ENCODE results near the gene LRRIQ4.
A peak's percentile ranks its signal among the peaks of the same experiment; 100 is the strongest.

Gene LRRIQ4

DNA sequence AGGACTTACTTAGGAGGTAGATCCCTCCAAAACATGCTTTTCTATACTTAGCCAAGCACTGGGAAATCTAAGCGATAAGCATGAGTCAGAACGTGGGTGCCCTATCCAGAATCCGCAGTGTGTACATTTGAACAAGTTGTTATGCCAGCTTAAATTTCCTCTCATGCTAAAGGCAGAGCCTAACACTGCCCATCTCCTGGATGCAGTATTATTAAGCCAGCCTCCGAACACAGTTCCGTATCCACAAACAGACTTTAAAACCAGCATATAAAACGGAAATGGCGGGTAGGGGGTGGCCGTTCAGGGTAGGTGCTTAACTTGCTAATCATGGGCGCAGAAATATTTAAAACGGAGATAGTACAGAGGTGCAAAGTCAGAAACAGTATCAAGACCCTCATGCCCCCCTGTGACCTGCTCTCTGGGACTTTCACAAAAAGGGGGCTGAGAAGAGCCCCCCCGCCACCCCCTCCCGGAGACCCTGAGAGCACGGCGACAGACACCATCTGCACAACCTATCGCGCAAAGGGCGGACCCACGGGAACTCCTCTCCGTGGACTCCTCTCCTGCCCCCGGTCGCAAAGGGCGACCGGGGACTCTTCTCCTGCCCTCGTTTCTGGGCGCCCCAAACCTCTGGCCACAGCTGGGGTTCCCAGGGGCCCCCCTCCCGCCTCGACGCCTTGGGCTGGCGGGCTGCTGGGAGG, 889 bp upstream of the LRRIQ4 start:
- peak in 1 of 2 donors; percentile 9 for DNase-seq

DNA sequence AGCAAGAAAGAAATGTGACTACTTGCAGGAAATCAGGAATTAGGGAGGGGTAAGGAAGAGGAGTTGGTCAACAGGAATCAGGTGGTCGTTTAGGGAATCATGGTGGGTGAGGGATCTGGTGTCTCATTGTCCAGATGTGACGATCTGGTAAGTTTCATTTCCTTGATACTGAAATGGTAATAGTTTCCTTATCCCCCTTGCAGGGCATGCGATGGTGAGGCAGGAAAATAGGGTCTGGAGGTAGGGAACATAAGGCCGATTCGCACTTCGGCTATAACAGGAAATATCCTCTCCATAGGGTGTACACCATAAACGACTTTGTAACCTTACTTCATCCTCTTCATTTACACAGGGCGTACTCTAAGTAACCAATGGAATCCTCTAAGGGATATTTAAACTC, 608 bp downstream of the LRRIQ4 start:
- DNase-seq: no peak

DNA sequence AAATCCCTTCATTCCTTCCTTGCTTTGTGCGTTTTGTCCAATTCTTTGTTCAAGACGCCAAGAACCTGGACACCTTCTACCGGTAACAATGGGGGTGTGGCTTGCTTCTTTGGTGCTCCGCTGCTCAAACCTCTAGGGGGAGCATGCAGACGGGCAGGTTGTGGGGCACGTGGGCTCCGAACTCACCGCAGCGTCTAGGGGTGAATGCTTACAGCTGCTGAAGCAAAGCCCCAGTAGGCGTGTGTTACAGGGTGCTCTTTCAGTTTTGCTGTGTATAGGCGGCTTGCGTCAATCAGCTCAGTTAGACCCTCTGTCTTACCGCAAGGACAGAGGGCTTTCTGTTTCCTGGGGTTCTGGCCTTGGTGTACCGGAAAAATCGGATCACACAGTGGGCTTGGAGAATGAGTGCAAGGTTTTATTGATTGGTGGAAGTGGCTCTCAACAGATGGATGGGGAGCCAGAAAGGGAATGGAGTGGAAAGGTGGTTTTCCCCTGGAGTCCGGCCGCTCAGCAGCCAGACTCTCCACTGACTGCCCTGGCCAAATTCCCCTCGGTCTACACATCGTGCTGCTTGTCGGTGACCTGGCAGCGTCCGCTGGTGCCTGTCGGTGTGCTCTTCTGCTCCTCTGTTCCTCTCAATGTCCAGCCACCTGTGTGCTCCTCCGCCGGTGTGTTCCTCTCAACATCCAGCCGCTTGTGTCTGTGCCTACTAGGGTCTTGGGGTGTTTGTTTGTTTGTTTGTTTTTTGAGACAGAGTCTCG, 1.3 kb downstream of the LRRIQ4 start:
- peak; percentile 80 to 86 for DNase-seq

DNA sequence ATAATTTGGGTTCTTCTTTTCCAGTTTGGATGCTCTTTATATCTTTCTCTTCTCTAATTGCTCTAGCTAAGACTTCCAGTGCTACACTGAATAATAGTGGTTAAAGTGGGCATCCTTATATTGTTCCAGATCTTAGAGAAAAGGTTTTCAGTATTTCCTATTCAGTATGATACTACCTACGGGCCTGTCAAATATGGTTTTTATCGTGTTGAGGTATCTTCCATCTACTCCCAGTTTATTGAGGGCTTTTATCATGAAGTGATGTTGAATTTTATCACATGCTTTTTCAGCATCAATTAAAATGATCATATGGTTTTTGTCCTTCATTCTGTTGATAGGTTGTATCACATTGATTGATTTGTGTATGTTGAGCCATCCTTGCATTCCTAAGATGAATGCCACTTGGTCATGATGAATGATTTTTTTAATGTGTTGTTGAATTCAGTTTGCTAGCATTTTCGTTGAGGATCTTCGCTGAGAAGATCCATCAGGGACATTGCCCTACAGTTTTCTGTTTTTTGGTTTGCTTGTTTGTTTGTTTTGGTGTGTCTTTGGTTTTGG, 3.0 kb downstream of the LRRIQ4 start:
- no peak for DNase-seq

DNA sequence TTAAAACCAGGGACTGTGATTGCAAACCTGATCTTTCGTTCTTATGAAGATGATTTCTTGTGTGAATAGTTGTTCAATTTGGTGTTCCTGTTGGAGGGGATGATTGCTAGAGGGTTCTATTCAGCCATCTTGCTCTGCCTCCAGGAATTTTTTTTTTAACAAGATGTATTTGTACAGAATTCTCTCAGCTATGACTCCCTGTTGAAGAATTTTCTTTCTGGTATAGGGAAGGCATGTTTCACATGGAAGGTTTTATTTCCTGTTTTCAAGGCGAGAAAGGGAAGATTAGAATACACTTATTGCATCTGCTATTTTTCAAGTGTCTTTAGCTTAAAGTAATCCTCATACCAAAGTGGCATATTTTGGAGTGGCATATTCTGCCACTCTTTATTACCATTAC, 5.6 kb downstream of the LRRIQ4 start:
- no peak for DNase-seq

DNA sequence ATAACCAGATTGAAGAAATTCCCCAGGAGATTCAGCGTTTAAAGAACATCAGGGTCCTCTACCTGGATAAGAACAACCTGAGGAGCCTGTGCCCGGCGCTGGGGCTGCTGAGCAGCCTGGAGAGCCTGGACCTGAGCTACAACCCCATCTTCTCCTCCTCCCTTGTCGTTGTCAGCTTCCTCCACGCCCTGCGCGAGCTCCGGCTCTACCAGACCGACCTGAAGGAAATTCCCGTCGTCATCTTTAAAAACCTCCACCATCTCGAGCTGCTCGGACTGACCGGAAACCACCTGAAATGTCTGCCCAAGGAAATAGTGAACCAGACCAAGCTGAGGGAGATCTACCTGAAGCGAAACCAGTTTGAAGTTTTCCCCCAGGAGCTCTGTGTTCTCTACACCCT, 9.4 kb downstream of the LRRIQ4 start:
- no peak for DNase-seq

DNA sequence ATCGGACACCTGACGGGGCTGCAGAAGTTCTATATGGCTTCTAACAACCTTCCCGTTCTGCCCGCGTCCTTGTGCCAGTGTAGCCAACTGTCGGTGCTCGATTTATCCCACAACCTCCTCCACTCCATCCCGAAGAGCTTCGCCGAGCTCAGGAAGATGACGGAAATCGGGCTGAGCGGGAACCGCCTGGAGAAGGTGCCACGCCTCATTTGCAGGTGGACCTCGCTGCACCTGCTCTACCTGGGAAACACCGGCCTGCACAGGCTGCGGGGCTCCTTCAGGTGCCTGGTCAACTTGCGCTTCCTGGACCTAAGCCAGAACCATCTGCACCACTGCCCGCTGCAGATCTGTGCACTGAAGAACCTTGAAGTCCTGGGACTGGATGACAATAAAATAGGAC, 9.9 kb downstream of the LRRIQ4 start:
- DNase-seq: no peak

DNA sequence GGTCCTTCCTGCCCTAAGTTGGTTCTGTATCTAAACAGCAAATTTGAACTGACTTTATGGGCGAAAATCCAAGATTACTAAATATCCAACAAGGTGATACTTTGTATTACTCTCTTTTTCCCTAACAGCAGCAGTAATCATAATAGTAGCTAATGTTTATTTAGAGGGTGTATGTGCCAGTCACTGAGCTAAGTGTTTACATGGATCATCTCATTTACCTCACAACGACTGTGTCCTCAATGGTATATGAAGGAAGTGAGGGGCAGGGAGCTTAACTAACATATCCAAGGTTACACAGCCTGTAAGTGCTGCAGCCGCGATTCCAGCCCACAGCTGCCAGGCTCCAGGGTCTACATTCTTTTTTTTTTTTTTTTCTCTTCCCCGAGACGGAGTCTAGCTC, 10.3 kb downstream of the LRRIQ4 start:
- no peak for DNase-seq

DNA sequence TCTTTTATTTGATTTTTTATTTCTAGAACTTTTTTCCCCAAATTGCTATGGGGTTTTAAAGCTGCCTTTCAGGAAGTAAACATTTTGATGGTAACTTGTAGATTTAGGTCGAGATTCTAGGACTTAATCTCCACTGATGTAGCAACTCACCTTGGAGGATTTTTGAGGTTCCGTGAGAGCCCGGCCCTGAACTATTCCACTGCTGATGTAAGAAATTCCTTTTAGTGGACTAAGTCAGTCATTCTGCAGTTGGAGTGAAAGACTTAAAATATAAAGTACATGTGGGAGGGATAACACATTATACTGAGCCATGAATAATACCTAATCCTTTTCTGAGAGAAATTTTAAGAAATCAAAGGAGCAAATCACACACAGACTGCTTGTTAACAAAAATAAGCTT, 12.6 kb downstream of the LRRIQ4 start:
- no peak for DNase-seq

DNA sequence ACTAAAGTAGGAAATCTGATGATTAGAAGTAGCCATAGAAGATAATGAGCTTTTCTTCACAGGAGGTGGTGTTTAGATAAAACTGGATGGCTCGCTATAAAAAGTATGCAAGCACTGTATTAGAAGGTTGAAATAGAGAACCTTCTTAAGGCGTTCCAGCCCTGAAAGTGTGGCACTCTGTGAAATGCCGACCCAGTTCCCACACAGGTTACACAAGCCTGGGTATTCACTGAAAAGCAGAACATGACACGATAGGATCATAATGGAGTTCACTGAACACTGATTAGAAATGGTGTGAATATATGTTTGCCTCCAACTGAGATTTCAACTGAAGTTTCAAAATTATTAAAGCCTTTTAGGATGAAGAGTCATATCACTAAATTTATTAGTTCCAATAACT, 15.0 kb downstream of the LRRIQ4 start:
- no peak for DNase-seq

DNA sequence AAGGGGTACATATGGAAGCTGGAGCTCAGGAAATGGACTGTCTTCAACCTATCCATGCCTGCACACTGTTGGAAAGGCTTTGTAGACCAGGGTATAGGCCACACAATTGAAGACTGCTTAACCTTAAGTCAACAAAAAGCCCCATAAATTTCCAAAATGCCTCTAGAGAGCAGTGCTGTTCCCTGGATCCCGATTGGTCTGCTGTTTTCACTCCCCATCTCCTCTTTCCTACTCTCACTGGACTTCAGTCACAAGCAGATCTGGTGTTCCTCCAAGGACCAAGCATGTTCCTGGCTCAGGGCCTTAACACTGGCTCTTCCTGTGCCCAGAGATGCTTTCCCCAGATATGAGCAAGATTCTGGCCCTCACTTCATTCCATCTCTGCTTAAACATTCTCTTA, 22.9 kb downstream of the LRRIQ4 start:
- DNase-seq: no peak

DNA sequence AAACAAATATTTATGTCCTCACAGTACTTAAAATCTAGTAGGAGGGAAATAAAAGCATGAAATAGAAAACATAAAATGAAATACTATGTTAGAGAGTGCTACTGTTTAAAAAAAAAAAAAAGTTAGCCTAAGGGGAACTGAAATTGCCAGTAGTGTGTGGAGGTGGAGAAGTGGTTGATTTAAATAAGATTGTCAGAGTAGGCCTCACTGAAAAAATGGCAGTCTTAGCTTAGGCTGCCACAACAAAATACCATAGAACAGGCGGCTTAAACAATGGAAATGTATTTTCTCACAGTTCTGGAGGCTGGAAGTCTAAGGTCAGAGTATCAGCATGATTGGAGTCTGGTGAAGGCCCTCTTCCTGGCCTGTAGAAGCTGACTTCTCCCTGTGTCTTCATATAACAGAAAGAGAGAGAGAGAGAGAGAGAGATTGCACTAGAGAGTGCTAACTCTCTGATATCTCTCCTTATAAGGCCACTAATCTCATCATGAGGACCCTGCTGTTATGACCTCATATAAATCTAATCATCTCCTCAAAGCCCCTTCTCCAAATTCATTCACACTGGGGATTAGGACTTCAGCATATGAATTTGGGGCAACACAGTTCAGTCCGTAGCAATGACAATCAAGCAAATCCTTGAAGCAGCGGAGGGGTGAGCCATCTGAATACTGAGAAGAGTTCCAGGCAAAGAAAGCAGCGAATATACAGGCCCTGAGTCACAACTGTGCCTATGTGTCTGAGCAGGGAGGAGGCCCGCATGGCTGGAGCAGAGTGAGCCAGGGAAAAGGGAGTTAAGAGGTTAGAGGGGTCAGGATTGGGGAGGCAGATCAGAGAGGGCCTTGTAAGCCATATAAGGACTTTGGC, 23.6 kb downstream of the LRRIQ4 start:
- DNase-seq: no peak

DNA sequence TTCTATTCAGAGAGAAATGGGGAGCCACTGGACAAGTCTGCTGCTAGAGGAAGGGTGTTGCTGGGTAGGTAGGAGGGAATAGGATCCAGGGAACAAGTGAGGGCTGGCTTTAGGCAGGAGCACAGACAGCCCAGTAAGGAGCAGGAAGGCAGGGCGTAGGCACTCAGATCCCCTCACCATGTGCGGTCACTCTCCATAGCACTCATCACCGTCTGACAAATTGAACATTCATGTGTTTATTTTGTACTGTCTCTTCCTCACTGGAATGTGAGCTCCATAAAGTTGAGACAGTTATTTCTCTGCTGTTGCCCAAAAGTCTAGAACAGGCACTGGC, 24.2 kb downstream of the LRRIQ4 start:
- DNase-seq: no peak

DNA sequence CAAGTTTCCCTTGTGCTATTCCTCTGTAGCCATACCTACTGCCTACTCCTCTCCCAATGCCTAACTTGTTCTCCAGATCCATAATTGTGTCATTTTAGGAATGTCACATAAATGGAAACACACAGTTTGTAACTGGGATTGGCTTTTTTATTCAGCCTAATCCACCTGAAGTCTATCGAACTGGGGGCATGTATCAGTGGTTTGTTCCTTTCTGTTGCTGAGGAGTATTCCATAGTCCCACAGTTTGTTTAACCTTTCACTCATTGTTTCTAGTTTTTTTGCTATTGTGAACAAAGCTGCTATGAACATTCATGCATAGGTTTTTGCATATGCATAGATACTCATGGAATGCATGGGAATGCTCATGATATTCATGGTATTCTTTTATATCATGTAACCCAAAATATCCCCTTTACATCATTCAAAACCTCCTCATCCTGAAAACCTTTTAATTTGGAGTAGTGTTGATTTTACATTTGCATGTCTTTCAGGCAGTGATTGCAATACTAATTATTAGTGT, 25.9 kb downstream of the LRRIQ4 start:
- no peak for DNase-seq

DNA sequence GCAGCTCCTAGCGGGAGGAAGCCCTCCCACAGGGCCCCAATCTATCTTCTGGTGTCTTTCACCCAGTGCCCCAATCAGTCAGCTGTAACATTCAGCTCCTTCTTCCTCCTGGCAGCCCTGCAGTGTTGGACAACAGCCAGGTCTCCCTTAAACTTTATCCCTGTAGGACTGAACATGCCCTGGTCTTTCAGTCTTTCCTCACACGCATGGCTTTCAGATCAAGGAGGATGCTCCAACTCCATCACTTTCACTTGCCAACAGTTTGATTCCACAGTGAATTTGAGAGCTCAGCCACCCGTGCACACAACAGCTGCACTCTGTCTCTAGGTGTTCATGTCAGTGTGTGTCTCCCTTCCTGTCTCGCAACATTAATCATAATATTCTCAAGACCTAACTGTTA, 28.5 kb downstream of the LRRIQ4 start:
- DNase-seq: no peak

DNA sequence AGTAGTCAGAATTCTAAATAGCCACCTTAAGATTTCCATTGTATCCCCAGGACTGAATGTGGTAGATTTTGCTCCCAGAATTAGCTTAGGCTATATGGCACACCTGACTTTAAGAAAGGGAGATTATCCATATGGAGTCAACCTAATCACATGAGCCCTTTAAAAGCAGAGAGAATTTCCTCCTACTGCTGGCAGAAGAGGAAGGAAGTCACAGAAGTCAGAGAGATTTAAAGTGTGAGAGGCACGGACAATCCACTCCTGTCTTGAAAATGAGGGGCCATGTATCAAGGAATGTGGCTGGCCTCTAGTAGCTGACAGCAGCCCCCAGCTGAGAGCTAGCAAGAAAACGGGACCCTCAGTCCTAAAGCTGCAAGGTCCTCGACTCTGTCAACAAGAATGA, 30.3 kb downstream of the LRRIQ4 start:
- DNase-seq: no peak

DNA sequence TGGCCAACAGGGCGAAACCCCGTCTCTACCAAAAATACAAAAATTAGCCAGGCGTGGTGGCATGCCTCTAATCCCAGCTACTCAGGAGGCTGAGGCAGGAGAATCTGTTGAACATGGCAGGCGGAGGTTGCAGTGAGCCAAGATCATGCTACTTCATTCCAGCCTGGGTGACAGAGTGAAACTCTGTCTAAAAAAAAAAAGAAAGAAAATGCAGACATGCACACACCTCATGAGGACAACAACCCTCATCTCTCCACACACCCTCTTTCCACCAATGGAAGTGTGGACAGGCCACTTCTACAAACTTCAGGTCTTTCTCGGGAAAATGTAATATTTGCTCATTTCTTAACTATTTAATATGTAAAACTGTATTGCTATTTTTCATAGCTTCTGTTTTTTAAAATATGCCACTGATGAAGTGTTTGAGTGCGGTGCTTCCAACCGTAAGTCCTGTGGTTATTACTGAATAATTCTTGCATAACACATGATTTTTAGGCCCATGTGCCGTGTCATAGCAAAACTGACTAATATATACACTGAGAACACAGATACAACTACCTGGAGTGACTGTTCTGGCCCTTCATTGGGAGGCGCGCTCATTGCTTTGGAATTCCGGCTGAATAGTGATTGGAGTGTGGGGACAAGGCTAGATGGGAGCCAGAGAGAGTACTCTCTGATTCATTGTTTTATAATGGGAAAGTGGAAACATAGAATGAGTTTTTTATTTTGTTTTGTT, 34.0 kb downstream of the LRRIQ4 start:
- DNase-seq: no peak

DNA sequence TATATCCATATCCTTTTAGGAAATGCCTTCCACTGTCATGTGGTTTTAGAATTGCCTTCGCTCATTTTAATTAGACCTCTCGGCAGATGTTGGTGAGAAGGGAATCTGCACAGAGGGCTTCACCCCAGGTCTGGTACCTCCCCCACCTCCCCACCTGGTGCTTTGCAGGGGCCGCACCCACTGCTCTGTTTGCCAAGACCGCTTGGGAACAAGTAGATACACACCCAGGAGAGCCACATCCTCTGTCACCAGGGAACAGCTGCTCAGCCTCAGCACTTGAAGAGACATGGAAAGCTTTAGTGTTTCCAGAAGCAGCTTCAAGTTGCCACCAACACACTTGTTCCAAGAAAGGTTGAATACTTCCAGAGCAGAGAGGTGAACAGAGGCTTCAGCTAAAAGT, 35.2 kb downstream of the LRRIQ4 start:
- no peak for DNase-seq

DNA sequence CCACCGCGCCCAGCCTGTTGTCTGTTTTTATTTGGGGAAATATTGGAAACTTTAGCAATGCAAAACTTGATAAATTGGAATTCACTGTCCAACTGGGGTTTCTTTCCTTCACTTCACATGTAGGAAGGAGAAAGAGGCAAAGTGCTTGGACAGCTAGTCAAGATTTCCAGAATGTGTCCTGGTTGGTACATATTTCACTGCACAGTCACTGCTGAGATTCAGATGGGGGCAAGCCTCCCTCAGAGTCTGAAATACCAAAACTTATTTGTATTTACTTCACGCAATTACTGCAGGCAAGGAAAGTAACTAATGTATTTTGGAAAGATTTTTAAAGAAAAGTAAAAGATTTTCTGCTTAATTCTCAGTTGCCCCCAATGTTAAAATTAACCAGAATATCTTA, 36.1 kb downstream of the LRRIQ4 start:
- DNase-seq: no peak

DNA sequence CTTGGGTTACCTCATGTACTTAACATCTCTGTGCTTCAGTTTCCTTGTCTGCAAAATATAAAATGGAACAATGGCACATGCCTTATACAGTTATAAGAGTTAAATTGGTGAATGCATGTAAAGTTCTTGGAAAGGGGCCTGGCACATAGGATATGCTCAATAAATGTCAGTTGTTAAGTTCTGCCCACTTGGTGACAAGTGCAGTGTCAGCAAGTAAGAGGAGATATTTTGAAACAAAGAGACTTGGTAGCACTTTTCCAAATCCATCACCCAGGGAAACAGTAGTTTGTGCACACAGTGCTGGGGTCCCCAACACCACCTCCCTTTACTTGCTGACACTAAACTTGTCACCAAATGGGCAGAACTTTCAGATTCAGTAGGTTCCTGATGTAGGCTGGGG, 37.9 kb downstream of the LRRIQ4 start:
- DNase-seq: no peak

DNA sequence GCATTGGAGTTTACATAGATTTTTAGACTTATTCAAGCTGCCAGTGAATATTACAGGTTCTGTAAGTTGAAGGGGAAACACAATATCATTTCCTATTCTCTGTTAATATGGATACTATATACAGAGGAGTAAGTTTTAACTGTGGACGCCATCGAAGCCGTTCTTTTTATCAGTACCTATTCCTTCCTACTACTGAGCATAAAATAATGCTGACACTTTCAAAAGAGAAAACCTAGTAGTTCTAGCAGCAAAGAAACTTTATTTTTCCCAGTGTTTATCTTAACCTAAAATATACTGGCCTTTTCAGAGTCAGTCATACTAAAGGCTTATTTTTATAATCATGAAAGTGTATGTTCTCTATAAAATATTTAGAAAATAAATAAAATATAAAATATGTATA, 42.8 kb downstream of the LRRIQ4 start:
- no peak for DNase-seq

DNA sequence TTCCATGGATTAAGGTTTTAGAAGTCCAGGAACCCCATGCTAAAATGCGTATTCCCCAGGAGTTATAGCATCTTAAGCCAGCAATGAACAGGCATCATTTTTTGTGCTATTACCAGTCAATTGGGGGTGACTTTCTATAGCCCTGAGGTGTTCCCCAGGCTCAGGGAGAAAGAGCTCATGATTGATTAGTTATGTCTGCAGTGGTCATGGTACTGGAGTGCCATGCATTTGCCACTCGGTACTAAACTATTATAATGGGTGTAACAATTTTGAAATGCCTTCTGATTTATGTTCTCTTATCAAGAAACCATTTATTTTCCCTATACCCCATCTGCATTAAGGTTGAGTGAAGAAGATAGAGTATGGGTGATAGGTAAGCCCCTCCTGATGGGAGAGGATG, 45.1 kb downstream of the LRRIQ4 start:
- no peak for DNase-seq

DNA sequence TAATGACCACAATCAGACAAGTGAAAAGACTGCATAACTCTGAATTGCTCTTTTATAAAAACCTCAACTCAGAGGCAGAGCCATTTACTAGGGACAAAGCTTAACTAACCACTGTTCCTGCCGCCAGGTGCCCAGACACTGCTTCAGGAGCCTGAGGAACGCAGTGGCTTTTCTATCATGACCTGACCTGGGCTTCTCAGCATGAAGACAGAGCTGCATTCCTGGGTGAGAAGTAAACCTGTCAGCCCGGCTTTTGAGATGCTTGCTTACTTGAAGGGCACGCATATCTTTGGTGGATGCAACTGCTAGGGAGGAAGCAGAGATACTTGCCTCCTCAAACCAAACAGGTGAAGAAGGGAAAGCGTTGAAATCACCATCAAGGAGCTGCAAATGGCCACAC, 49.2 kb downstream of the LRRIQ4 start:
- no peak for DNase-seq
